GM21423 (cell line): ENCODE measurements around the gene CTDSP2.
"Not testable (repeated sequence)": the region's sequence is repeated elsewhere in the genome, so short reads cannot be mapped to it uniquely, and the experiment has no call there.

Source experiments
- ATAC-seq: cut with Tn5 transposase; IDR thresholded peaks from one replicate; pipeline ENCODE4 v1.9.1; 2021; ENCODE audit warnings: mild to moderate bottlenecking, moderate library complexity; ENCODE audit not compliant: unreplicated experiment

Gene CTDSP2

DNA sequence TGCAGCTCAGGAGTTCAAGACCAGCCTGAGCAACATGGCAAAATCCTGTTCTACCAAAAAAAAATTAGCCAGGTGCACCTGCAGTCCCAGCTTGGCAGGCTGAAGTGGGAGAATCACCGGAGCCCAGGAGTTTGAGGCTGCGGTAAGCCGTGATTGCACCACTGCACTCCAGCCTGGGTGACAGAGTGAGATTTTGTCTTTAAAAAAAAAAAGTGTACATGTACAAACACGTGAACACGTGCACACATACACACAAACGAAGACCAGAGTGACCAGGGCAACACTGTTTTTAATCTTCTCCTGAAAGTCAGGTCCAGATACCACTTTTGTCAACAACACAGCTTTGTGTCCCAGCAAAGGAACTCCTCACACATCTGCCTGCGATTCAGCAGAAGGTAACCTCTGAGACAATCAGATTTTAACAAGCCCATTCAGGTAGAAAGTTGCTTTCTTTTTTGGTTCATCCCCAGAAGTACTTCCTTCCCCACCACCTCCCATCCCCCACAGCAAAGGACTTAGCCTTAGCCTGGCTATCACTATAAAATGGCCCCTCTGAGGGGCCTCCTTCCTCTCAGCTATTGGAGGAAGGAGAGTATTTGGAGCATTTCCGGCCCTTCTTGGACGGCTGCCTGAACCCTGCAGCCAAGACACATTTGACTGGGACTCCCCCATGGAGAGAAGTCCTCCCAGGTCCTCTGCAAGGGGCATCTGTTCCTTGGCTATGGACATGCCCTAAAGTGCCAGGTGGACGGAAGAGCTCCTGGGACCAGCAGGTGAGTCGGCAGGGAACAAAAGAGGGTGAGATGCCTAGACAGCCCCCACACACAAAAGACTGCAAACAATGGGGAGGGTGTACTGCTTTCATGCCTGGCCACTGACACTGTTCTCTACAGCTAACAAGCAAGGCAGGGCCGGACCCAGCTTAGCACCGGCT is 9.8 kb downstream of the CTDSP2 start:
- ATAC-seq: peak; percentile 47

GRCh38 chr12:57835366-57836288 is 10.9 kb downstream of the CTDSP2 start:
- ATAC-seq: no peak

- ATAC-seq: no peak
These were observed 12.2 kb downstream of the CTDSP2 start for GRCh38 chr12:57834086-57834876.

DNA sequence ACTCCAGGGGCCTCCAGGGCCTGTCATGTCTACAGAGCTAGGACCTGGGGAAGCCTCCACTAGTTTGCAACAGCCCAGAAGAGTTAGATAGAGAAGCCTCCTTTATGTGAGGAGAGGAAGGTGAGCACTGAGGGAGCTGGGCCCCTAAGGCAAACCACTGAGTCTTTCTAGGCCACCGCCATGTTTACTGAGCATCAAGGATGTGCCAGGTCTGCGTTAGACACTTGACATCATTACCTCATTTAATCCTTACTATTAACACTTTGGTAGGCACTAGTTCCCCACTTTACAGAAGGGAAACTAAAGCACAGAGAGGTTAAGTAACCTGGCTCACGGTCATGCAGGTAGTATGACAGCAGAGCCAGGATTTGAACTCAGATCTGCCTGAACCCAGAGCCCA is 12.9 kb downstream of the CTDSP2 start:
- ATAC-seq: no peak

- no peak for ATAC-seq
These were observed 13.6 kb downstream of the CTDSP2 start for GRCh38 chr12:57832966-57833365.

DNA sequence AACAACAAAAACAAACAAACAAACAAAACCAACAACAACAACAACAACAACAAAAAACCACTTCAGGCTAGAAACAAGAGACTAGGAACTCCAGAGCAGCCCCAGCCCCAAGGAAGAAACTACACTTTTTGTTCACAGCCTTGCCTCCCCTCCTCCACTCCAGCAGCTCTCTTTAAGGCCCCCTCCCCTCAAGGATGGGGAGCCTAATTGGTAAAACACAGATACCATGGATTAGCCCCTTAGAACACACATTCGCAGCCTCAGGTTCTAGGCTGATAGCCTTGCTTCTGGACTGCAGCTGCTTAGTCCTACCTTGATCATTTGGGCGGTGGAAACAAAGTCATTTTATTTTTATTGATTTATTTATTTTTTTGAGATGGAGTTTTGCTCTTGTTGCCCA is 16.1 kb downstream of the CTDSP2 start:
- no peak for ATAC-seq

DNA sequence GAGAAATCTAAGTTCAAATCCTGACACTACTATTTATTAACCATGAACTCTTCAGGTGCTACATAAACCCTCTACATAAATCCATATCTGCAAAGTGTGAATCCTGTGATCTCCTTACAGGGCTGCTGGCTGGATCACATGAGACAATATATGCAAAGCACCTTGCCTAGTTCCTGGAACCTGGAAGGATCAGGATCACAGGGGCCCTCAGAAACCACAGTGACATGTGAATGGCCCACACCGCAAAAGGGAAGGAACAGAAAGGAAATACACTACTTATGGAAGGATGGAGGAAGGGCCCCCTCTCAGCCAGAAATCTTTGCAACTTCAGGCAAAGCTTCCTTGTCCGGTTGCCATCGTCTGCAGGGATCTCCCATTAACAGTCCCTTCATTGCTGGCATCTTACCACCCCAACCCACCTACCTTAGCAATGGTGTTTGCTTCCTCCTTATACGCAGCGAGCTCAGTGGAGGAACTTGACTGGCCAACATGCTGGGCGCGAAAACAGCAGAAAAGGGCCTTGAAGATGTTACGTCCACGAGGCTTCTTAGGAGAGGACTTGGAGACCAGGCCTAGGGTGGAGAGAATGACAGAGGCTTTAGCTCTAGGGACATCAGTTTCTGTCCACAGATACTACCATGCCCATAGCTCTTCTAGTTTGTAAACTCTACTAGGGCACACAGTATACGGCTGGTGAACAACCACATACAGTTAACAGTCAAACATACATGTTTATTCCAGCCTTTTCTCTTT is 17.3 kb downstream of the CTDSP2 start:
- no peak for ATAC-seq

DNA sequence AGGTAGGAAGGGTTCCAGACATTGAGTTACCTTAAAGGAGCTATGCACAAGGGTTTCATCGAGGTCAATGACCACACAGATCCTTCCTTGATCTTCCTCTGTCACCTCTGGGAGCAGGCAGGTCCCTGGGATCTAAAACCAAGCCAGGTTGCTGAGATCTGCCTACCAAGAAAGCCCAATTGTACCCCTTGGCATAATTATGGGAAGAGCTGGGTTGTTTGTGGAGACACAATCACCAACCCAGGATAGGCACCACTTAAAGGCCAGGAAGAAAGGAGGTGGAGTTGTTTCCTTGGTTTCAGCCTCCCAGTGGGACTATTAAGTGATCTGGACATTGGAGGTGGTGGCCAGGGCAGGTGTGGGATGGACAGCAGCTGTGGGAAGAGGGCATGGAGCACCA is 19.6 kb downstream of the CTDSP2 start:
- ATAC-seq: no peak

GRCh38 chr12:57826400-57826799 is 20.1 kb downstream of the CTDSP2 start:
- ATAC-seq: no peak

GRCh38 chr12:57825451-57825850 is 21.1 kb downstream of the CTDSP2 start:
- ATAC-seq: no peak

DNA sequence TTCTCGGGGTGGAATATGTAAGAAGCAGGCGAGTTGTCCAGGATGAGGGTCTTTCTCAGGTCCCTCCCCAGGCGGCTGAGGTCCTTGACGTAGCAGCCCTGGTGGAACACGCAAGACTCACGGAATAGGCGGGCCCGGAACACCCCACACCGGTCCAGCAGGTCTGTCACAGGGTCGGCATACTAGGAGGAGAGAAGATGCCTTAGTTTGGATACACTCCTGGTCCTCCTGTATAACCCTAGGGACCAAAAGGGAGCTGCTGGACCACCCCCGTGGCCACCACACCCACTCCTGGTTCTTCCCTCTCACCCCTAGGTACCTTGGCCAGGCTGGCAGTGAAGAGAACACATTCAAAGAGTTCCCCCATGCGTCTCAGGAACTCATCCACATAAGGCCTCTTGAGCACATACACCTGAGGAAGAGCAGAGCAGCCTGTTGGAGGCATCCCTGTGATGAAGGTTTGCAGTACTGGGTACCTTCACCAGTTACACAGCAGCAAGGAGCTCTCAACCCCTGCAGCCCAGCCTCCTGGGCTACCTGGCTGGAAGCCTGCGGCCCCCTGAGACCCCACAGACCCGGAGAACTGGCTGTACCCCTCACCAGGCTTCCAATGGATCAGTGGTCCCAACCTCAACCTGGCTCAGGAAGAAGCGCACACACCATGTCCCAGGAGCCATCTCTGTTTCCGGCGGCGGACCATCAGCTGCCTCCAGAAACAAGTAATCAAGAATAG is 22.5 kb downstream of the CTDSP2 start:
- no peak for ATAC-seq

DNA sequence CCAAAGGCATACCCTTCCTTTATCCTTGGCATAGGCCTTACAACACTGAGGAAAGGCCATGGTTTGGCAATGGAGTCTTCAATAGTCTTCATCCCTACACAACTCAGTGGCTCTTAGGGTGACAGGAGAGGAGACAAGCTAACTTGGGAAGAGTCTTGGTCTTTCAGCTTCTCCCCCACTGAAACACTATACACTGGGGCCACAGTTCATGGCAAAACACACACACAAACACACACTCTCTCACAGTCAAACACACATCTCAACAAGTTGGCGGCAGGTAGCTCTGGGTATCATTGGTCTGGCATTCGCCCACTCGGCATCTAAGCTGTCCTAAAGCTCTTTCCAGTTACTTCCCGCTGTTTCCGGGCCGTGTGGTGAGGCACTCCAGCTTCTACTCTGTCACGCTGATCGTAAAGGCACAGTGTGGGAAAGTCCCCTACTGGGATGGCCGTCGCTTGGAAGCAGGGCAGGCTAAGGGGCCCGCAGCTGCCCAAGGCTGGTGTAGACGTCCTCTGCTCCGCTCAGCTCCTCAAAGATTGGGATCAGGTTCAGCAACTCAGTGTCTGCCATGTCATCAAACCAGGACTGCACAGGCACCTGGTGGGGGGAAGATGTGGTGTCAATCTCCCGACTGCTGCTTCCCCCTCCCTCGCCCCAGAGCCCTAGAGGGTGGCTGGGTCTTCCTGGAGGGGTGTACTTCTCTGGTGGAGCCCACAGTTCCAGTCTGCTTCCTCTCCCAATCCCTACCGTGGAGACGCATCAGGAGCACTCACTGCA is 23.2 kb downstream of the CTDSP2 start:
- no peak for ATAC-seq

DNA sequence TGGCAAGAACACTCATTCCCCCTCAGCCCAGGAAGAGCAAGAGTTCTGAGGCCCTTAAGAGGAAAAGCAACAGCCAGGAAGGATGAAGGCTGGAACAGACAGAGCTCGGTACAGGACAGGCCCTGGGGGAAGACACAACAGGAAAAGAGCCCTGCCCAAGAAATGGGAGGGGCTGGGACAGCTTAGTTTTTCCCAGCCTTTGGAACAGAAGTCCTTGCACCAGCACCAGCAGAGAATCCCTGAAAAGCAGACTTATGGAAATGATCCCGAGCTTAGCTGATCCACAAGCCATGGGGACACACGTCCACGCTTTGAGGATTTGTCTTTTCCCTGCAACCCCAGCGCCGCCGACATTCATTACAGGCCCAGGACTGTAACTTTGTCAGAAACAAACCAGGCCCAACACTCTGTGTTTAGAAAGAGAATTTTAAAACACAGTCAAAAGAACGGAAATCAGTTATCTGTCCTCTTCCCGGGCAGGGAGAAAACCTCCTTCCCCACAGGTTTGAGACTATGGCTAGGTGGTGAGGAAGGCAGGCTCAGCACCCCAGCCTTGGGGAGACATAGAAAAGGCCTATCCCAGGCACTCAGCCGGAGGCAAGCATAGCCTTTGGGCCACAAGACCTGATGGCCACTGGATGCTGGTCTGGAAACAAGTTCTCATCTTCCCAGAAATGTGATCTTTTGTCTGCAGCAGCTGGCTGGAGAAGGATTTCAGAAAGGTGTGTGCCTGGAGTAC is 24.0 kb downstream of the CTDSP2 start:
- ATAC-seq: no peak

- ATAC-seq: no peak
These were observed 24.9 kb downstream of the CTDSP2 start for GRCh38 chr12:57821474-57822214.

DNA sequence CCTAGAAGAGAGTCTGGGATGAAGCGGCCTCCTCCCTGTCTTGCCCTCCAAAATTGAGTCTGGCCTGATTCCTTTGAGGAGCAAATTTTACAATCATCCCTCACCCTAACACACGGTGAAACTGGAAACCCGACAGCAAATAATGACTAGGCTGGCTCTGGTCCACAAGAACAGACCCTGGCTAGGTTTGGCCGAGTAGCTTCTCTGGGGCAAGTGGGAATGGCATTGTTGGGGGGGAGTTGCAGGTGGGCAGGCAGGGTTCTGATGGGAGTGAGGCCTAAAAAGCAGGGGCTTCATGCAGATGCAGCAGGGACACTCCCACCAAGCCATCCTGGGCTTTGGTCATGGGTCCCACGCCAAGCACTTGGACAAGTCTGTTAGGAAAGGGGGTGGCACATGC is 25.5 kb downstream of the CTDSP2 start:
- not testable (repeated sequence) for ATAC-seq

DNA sequence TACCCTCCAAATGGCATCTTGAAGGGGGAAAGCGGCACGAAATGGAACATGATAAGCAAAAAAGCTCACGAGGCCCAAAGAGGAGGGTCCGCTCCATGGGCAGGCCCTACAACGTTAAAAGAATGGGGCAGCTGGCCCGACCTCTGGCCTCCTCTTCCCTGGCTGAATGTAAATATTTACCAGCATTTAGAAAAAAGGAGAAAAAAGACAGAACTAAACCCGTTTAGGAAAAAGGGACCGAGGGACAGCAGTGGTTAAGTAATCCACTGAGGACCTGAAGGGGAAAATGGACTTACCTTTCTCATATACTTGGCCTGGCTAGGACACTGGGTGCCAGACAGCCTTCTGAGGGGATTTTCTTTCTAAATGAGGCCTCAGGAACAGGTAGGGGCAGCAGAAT is 26.4 kb downstream of the CTDSP2 start:
- not testable (repeated sequence) for ATAC-seq

GRCh38 chr12:57817990-57818331 is 28.6 kb downstream of the CTDSP2 start:
- not testable (repeated sequence) for ATAC-seq
